Measurements from ENCODE around the gene URB2. TPM values are rescaled to one million over a fixed set of nuclear protein-coding genes. Genes with fewer than 3 reads are reported as not detected.

Gene URB2
- total and polyA plus RNA-seq, 2 of the 13 experiments (the other 11 are each of a cell fraction or from before 2014, with no cell fraction given) = 4.0 to 17.6 TPM

- TF ChIP-seq, protein P1, sequence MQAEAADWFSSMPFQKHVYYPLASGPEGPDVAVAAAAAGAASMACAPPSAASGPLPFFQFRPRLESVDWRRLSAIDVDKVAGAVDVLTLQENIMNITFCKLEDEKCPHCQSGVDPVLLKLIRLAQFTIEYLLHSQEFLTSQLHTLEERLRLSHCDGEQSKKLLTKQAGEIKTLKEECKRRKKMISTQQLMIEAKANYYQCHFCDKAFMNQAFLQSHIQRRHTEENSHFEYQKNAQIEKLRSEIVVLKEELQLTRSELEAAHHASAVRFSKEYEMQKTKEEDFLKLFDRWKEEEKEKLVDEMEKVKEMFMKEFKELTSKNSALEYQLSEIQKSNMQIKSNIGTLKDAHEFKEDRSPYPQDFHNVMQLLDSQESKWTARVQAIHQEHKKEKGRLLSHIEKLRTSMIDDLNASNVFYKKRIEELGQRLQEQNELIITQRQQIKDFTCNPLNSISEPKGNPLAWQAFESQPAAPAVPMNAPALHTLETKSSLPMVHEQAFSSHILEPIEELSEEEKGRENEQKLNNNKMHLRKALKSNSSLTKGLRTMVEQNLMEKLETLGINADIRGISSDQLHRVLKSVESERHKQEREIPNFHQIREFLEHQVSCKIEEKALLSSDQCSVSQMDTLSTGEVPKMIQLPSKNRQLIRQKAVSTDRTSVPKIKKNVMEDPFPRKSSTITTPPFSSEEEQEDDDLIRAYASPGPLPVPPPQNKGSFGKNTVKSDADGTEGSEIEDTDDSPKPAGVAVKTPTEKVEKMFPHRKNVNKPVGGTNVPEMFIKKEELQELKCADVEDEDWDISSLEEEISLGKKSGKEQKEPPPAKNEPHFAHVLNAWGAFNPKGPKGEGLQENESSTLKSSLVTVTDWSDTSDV (CRISPR knock-in tag; IDR thresholded peaks at IDR 0.05) = no peak
- TF ChIP-seq NKX3-1 (CRISPR knock-in tag; IDR thresholded peaks at IDR 0.05) = 0 out of 2 replicates have a peak, but pooled peaks have one; percentile 56
- no peak for TF ChIP-seq NCOR1 (IDR thresholded peaks at IDR 0.05; ENCODE audit: borderline replicate concordance, low read length)
- no peak for TF ChIP-seq ZNF367 (CRISPR knock-in tag; IDR thresholded peaks at IDR 0.05; ENCODE audit: borderline replicate concordance)
- TF ChIP-seq DRAP1 (CRISPR knock-in tag; IDR thresholded peaks at IDR 0.05) = no peak; the same call in 1 of the 2 replicates
- no peak for TF ChIP-seq HNRNPK (IDR thresholded peaks at IDR 0.05; ENCODE audit: low read depth, low read length, poor library complexity, severe bottlenecking)
- peak; percentile 61 for TF ChIP-seq AGO2 (optimal IDR thresholded peaks at IDR 0.05; ENCODE audit: low read depth, low read length)
- TF ChIP-seq NFRKB (IDR thresholded peaks at IDR 0.05) = no peak
- TF ChIP-seq TFE3 (CRISPR knock-in tag; IDR thresholded peaks at IDR 0.05) = no peak
- TF ChIP-seq ZBTB3 (CRISPR knock-in tag; IDR thresholded peaks at IDR 0.05; ENCODE audit: borderline replicate concordance, low read depth) = no peak
- TF ChIP-seq, protein P2, sequence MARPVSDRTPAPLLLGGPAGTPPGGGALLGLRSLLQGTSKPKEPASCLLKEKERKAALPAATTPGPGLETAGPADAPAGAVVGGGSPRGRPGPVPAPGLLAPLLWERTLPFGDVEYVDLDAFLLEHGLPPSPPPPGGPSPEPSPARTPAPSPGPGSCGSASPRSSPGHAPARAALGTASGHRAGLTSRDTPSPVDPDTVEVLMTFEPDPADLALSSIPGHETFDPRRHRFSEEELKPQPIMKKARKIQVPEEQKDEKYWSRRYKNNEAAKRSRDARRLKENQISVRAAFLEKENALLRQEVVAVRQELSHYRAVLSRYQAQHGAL (CRISPR knock-in tag; IDR thresholded peaks at IDR 0.05; ENCODE audit: not compliant biosample characterization) = no peak
- peak; percentile 75 for TF ChIP-seq NFYB (CRISPR knock-in tag; IDR thresholded peaks at IDR 0.05)
- no peak for TF ChIP-seq RFXANK (CRISPR knock-in tag; IDR thresholded peaks at IDR 0.05)
- TF ChIP-seq BHLHE40 (IDR thresholded peaks at IDR 0.05; ENCODE audit: low read length) = peak; percentile 36; the same call in 1 of the 2 replicates
- TF ChIP-seq ZNF883 (CRISPR knock-in tag; IDR thresholded peaks at IDR 0.05; ENCODE audit: not compliant biosample characterization) = peak; percentile 65
These were observed at the start of gene URB2, which contains the start of gene TAF5L (continued) for GRCh38 chr1:229625915-229626831.
